ENCODE results near the gene OR4C45.
"Not testable (repeated sequence)": the region's sequence is repeated elsewhere in the genome, so short reads cannot be mapped to it uniquely, and the experiment has no call there.

OR4C45 gene

DNA sequence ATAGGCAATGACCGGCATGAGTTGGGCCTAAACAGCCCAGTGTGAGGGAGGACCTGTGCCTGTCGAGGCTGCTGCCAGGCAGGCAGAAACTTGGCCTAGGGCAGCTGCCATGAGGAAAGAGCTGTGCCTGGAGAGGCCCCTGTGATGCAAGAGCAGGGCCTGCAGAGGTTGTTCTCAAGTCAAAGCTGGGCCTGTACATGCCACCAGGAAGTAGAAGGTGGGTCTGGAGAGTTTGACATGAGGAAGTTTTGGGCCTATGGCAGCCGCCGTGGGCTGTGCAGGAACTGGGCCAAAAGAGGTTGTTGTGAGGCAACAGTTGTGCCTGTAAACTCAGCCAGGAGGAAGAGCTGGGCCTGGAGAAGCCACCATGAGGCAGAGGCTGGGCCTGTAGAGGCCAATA is 43.2 kb downstream of the OR4C45 start:
- H3K4me3 ChIP-seq (ENCODE audit: low read depth, low read length), result no peak overlapping the region
- peak; percentile 60 for DNase-seq (ENCODE audit: low read depth)
- no peak for TF ChIP-seq MYC (IDR thresholded peaks at IDR 0.05; ENCODE audit: low read depth, low read length)
- TF ChIP-seq, protein P1, sequence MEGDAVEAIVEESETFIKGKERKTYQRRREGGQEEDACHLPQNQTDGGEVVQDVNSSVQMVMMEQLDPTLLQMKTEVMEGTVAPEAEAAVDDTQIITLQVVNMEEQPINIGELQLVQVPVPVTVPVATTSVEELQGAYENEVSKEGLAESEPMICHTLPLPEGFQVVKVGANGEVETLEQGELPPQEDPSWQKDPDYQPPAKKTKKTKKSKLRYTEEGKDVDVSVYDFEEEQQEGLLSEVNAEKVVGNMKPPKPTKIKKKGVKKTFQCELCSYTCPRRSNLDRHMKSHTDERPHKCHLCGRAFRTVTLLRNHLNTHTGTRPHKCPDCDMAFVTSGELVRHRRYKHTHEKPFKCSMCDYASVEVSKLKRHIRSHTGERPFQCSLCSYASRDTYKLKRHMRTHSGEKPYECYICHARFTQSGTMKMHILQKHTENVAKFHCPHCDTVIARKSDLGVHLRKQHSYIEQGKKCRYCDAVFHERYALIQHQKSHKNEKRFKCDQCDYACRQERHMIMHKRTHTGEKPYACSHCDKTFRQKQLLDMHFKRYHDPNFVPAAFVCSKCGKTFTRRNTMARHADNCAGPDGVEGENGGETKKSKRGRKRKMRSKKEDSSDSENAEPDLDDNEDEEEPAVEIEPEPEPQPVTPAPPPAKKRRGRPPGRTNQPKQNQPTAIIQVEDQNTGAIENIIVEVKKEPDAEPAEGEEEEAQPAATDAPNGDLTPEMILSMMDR (IDR thresholded peaks at IDR 0.05; ENCODE audit: low read depth, low read length), result no peak
- TF ChIP-seq, protein P2, sequence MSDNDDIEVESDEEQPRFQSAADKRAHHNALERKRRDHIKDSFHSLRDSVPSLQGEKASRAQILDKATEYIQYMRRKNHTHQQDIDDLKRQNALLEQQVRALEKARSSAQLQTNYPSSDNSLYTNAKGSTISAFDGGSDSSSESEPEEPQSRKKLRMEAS (IDR thresholded peaks at IDR 0.05; ENCODE audit: low read depth, low read length), result no peak
- TF ChIP-seq POLR2A (IDR thresholded peaks at IDR 0.05; ENCODE audit: extremely low read depth, insufficient read length), result no peak

GRCh38 chr11:50077526-50077925 is 44.9 kb downstream of the OR4C45 start:
- no peak for DNase-seq (ENCODE audit: low read depth)
- TF ChIP-seq, protein P1 (IDR thresholded peaks at IDR 0.05; ENCODE audit: low read depth, low read length), result no peak
- TF ChIP-seq POLR2A (IDR thresholded peaks at IDR 0.05; ENCODE audit: extremely low read depth, insufficient read length) (no peak), MYC (IDR thresholded peaks at IDR 0.05; ENCODE audit: low read depth, low read length) (no peak)
- TF ChIP-seq, protein P2 (IDR thresholded peaks at IDR 0.05; ENCODE audit: low read depth, low read length), result no peak
- no peak overlapping the region for H3K4me3 ChIP-seq (ENCODE audit: low read depth, low read length)

DNA sequence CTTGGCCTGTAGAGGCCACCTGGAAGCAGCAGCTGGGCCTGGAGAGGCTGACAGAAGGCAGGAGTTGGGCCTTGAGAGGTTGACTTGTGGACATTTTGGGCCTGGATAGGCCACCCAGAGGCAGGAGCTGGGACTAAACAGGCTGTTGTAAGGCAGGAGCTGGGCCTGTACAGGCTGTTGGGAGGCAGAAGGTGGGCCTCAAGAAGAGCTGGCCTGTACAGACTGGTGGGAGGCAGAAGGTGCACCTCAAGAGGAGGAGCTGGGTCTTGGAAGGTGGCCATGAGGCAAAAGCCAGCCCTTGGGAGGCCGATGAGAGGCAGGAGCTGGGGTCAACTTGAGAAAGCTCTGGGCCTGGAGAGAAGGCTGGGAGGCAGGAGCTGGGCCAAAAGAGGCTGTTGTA is 45.3 kb downstream of the OR4C45 start:
- DNase-seq (ENCODE audit: low read depth), result no peak
- H3K4me3 ChIP-seq (ENCODE audit: low read depth, low read length), result no peak overlapping the region
- TF ChIP-seq MYC (IDR thresholded peaks at IDR 0.05; ENCODE audit: low read depth, low read length), result no peak
- TF ChIP-seq POLR2A (IDR thresholded peaks at IDR 0.05; ENCODE audit: extremely low read depth, insufficient read length), result no peak
- TF ChIP-seq, protein P2 (IDR thresholded peaks at IDR 0.05; ENCODE audit: low read depth, low read length), result no peak
- TF ChIP-seq, protein P1 (IDR thresholded peaks at IDR 0.05; ENCODE audit: low read depth, low read length), result no peak

GRCh38 chr11:50078946-50079345 is 46.3 kb downstream of the OR4C45 start:
- H3K4me3 ChIP-seq (ENCODE audit: low read depth, low read length), result not testable (repeated sequence)
- DNase-seq (ENCODE audit: low read depth), result peak; percentile 41

GRCh38 chr11:50080256-50080655 is 47.6 kb downstream of the OR4C45 start:
- no peak overlapping the region for H3K4me3 ChIP-seq (ENCODE audit: low read depth, low read length)
- DNase-seq (ENCODE audit: low read depth), result no peak
- TF ChIP-seq MYC (IDR thresholded peaks at IDR 0.05; ENCODE audit: low read depth, low read length), result no peak
